NK-92 (cell line): ENCODE results near the gene CALY.
"Not testable (repeated sequence)": the region's sequence is repeated elsewhere in the genome, so short reads cannot be mapped to it uniquely, and the experiment has no call there.

Source experiments
- DNase-seq: peaks from one replicate; lab custom pipeline; 2025; ENCODE audit not compliant: unreplicated experiment; lab: John Stamatoyannopoulos, UW

Gene CALY

GRCh38 chr10:133329491-133330202, 7.0 kb downstream of the CALY start:
- DNase-seq, result no peak

GRCh38 chr10:133328358-133329343, 8.0 kb downstream of the CALY start:
- no peak for DNase-seq

GRCh38 chr10:133327651-133328357, 8.9 kb downstream of the CALY start:
- DNase-seq, result no peak

- DNase-seq, result no peak
These were observed 9.7 kb downstream of the CALY start for GRCh38 chr10:133326745-133327650.

- DNase-seq, result no peak
These were observed 10.5 kb downstream of the CALY start for GRCh38 chr10:133326223-133326551.

GRCh38 chr10:133325440-133326222, 11.1 kb downstream of the CALY start:
- no peak for DNase-seq

- DNase-seq, result no peak
These were observed 11.8 kb downstream of the CALY start for GRCh38 chr10:133324857-133325260.

GRCh38 chr10:133324198-133324792, 12.4 kb downstream of the CALY start:
- DNase-seq, result no peak

GRCh38 chr10:133322064-133322709, 14.5 kb downstream of the CALY start:
- not testable (repeated sequence) for DNase-seq

GRCh38 chr10:133320852-133321422, 15.8 kb downstream of the CALY start:
- DNase-seq, result not testable (repeated sequence)

GRCh38 chr10:133318494-133319127, 18.1 kb downstream of the CALY start:
- no peak for DNase-seq

GRCh38 chr10:133316732-133317131, 20.0 kb downstream of the CALY start:
- no peak for DNase-seq

GRCh38 chr10:133316266-133316665, 20.4 kb downstream of the CALY start:
- DNase-seq, result no peak

- DNase-seq, result no peak
These were observed 20.8 kb downstream of the CALY start for GRCh38 chr10:133315847-133316246.

GRCh38 chr10:133314911-133315310, 21.8 kb downstream of the CALY start:
- DNase-seq, result no peak

GRCh38 chr10:133313192-133313591, 23.5 kb downstream of the CALY start:
- DNase-seq, result no peak

- DNase-seq, result no peak
These were observed 23.9 kb downstream of the CALY start for GRCh38 chr10:133312769-133313145.
